Memory B cell (primary cell): ENCODE data around the gene CHD9.

ENCODE experiments used
- ATAC-seq: fragments of 150-1000 bp; cut with Tn5 transposase; 2 replicates; pipeline ENCODE4 v1.10.0; 2021; ENCODE audit warnings: low read depth, mild to moderate bottlenecking, moderate library complexity
- DNase-seq, 2 donors: peaks; one replicate each; pipeline ENCODE4 v3.0.0; 2022; ENCODE audit warnings: low spot score in 2 of 2
- H3K27ac Mint-ChIP-seq: one replicate; pipeline ENCODE4 v1.8.0; 2022; ENCODE audit warnings: mild to moderate bottlenecking, moderate library complexity, mixed read lengths
- H3K27me3 Mint-ChIP-seq: one replicate; pipeline ENCODE4 v1.8.0; 2022; ENCODE audit warnings: mixed read lengths
- H3K36me3 Mint-ChIP-seq: one replicate; pipeline ENCODE4 v1.8.0; 2022; ENCODE audit warnings: mild to moderate bottlenecking, mixed read lengths
- H3K4me1 Mint-ChIP-seq: one replicate; pipeline ENCODE4 v1.8.0; 2022; ENCODE audit warnings: mixed read lengths
- H3K4me3 Mint-ChIP-seq: one replicate; pipeline ENCODE4 v1.8.0; 2022; ENCODE audit warnings: mild to moderate bottlenecking, moderate library complexity, mixed read lengths
- H3K9me3 Mint-ChIP-seq: one replicate; pipeline ENCODE4 v1.8.0; 2022; ENCODE audit warnings: mixed read lengths

CHD9 gene

DNA sequence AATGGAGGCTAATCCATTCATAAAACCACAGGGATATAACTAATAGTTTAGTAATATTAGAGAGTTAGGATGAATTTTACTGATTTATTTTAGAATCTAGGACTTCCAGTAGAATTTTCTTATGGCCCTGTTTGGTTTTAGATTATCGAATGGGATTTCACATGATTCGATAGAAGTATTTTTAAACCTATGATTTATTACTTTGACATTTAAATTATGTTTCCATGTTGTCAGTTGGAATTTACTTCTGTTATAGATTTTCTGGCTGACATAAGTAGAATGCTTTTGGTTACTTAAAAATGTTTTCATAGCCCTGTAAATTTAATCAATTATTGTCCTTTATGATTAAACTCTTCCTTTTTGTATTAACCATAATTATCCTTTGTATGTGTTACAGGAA is 158.8 kb downstream of the CHD9 start:
- Mint-ChIP-seq H3K4me3 (no peak overlapping the region), H3K27me3 (no peaks in the 10 kb centered on the region), H3K36me3 (peaks cover 9% of the 10 kb centered on the region), H3K27ac (peak overlapping the region; percentile 15), H3K9me3 (no peaks in the 10 kb centered on the region), H3K4me1 (peaks cover 20% of the 10 kb centered on the region)
- ATAC-seq (no peak), DNase-seq (no peak)

DNA sequence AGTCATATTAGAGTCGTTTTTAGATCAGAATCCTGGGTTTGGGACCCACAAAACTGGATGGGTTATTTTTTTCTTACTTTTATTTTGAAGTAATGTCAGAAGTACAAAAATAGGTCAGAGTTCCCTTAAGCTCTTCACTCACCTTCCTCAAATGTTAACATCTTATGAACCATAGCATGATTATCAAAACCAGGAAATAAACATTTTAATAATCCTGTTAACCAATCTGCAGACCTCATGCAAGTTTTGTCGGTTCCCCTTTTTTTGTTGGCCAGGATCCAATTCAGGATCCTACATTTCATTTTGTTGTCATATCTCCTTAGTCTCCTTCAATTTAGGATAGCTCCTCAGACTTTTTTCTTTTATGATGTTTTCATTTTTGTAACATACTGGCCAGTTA is 162.0 kb downstream of the CHD9 start:
- Mint-ChIP-seq H3K27me3 (no peaks in the 10 kb centered on the region), H3K4me3 (no peak overlapping the region), H3K36me3 (peaks cover 6% of the 10 kb centered on the region), H3K4me1 (peaks cover 16% of the 10 kb centered on the region), H3K9me3 (no peaks in the 10 kb centered on the region), H3K27ac (no peak overlapping the region)
- DNase-seq, result no peak
- ATAC-seq, result peak; percentile 53

DNA sequence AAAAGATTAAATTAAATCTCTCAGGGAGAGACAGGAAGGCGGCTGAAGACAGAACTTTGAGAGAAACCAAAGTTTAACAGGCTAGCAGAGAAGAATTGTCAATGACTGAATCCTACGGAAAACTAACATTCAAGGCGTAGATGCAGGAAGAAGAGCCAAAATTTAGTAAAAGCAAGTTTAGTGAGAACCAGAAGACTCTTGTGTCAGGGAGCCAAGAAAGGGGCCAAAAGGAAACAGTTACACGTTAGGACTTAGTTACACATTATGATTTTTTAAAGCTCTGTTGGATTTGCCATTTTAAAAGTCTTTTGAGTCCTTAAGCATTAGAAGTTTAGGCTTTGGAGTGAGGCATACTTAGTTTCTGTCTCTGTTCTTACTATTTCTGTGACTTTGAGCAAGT is 164.6 kb downstream of the CHD9 start:
- no peaks in the 10 kb centered on the region for H3K27me3 Mint-ChIP-seq
- peaks cover 7% of the 10 kb centered on the region for H3K4me1 Mint-ChIP-seq
- ATAC-seq (no peak), DNase-seq (no peak)
- H3K27ac Mint-ChIP-seq, result no peak overlapping the region
- H3K4me3 Mint-ChIP-seq, result no peak overlapping the region
- no peaks in the 10 kb centered on the region for H3K9me3 Mint-ChIP-seq
- H3K36me3 Mint-ChIP-seq, result no peaks in the 10 kb centered on the region

DNA sequence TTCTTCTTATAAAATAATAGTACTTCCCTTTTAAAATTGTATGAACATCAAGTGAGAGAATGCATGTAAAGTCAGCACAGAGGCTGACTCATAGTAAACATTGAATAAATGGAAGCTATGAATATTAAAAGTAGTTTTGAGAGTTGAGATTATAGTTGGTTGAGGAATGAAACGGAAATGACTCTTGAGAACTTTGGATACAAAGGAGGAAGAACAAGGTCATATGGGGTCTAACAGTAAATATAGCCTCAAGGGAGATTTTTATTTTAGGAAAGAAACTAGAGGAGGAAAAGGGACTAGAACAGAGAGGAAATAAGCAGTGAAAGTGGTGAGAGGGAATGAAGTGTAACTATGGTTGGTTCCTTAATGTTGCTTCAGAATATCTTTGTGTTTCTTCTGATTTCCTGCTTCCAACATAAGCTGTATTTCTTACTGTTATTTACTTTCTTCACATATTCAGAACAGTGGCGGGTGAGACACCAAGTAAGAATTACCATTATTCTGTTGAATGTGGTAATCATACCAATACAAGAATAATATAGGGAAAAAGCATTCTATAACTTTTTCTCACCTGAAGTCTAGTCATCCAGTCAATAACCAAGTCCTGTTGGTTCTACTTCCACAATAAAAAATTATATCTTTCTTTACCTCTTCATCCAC is 165.1 kb downstream of the CHD9 start:
- DNase-seq (no peak), ATAC-seq (peak; percentile 34)
- H3K4me3 Mint-ChIP-seq, result no peak overlapping the region
- no peaks in the 10 kb centered on the region for H3K9me3 Mint-ChIP-seq
- no peak overlapping the region for H3K27ac Mint-ChIP-seq
- H3K36me3 Mint-ChIP-seq, result no peaks in the 10 kb centered on the region
- H3K27me3 Mint-ChIP-seq, result no peaks in the 10 kb centered on the region
- H3K4me1 Mint-ChIP-seq, result peaks cover 7% of the 10 kb centered on the region

DNA sequence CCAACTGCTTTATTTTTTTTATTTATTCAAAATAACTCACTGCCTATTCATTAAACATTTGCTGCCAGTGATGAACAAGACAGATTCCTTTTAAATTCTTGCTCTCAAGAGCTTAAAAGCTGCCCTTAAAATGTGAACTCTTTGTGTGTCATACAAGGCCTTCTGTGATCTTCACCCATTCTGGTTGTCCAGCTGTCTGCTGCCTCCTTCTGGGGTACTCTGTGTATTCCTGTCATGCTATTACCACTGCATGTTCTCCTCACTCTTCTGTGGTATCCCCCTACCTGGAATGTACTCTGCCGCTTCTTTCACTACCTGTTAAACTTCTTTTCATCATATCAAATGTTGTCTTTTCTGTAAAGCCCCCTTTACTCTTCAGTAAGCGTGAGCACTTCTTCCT is 165.8 kb downstream of the CHD9 start:
- Mint-ChIP-seq H3K36me3 (no peaks in the 10 kb centered on the region), H3K27me3 (no peaks in the 10 kb centered on the region), H3K4me1 (peaks cover 4% of the 10 kb centered on the region), H3K9me3 (no peaks in the 10 kb centered on the region), H3K27ac (no peak overlapping the region), H3K4me3 (no peak overlapping the region)
- ATAC-seq (peak; percentile 48), DNase-seq (no peak)

DNA sequence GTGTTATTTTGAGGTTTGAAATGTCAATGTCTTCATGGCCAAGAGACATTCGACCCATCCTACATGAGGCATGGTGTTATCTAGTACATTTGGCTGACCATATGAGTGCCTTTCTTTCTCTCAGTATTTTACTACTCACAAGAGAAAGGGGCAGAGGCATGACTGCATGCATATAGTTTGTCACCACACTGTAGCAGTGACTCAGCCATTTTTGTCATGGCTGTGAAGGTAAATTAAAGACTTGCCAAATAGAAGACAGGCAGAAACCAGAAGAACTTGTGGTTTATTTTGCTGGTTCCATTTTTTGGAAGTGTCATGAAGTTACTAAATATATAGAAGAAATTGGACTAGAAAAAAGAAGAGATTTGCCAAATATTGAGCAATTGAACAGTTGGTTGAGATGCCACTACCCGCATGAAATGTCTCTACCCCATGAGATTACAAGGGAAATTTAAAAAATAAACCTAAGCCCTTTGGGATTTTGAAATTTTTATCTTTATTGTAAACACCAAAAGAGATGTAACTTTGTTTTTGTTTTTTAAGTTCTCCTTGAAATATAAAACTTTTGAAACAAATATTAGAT is 170.3 kb downstream of the CHD9 start:
- no peak overlapping the region for H3K27ac Mint-ChIP-seq
- H3K4me1 Mint-ChIP-seq, result no peaks in the 10 kb centered on the region
- no peaks in the 10 kb centered on the region for H3K27me3 Mint-ChIP-seq
- peaks cover 12% of the 10 kb centered on the region for H3K36me3 Mint-ChIP-seq
- no peaks in the 10 kb centered on the region for H3K9me3 Mint-ChIP-seq
- no peak for ATAC-seq
- DNase-seq, result no peak
- no peak overlapping the region for H3K4me3 Mint-ChIP-seq

DNA sequence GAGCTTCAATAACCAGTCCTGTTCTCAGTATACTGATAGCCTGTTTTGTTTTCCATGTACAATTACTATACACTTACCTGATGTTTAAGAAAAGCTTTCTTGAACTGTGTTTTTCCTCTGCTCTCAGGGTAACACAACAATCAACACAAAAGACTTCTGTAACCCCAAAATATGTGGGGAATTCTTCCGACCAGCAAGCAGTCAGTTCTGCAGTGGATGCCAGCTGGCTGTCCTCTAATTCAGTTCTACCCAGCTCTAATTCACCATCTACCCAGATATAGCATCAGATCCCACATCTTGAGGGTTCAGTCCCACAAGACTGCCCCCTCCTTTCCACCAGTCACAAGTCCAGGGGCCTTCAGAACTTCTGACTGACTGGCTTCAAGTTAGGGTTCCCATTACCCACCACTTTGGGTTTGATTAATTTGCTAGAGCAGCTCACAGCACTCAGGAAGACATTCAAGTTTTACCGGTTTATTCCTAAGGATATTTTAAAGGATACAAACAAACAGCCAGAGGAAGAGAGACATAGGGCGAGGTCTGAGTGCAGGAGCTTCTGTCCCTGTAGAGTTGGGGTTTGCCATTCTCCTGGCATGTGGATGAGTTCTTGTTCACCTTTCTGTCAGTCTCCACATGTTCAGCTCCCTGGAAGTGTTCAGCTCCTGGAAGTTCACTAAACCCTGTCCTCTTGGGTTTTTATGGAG is 178.2 kb downstream of the CHD9 start:
- ATAC-seq (no peak), DNase-seq (no peak)
- H3K36me3 Mint-ChIP-seq, result peaks cover 50% of the 10 kb centered on the region
- no peak overlapping the region for H3K4me3 Mint-ChIP-seq
- peak overlapping the region; percentile 48 for H3K27ac Mint-ChIP-seq
- H3K27me3 Mint-ChIP-seq, result no peaks in the 10 kb centered on the region
- no peaks in the 10 kb centered on the region for H3K4me1 Mint-ChIP-seq
- H3K9me3 Mint-ChIP-seq, result no peaks in the 10 kb centered on the region

DNA sequence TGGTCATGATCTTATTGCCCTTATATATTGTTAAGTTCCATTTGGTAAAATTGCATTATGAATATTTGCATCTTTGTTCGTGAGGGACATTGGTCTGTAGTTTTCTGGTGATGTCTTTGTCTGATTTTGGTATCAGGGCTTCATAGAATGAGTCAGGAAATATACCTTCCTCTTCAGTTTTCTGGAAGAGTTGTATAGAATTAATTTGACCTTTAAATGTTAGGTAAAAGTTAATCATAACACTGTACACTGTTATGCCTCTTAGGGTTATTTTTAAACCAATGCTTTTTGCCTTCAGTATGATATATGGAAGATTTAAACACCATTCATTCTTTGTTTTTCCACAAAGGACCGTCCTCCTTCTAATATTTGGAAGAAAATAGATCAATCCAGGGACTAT is 180.0 kb downstream of the CHD9 start:
- Mint-ChIP-seq H3K27ac (no peak overlapping the region), H3K36me3 (peaks cover 49% of the 10 kb centered on the region), H3K9me3 (no peaks in the 10 kb centered on the region), H3K4me3 (no peak overlapping the region), H3K27me3 (no peaks in the 10 kb centered on the region), H3K4me1 (no peaks in the 10 kb centered on the region)
- no peak for DNase-seq
- ATAC-seq, result no peak

DNA sequence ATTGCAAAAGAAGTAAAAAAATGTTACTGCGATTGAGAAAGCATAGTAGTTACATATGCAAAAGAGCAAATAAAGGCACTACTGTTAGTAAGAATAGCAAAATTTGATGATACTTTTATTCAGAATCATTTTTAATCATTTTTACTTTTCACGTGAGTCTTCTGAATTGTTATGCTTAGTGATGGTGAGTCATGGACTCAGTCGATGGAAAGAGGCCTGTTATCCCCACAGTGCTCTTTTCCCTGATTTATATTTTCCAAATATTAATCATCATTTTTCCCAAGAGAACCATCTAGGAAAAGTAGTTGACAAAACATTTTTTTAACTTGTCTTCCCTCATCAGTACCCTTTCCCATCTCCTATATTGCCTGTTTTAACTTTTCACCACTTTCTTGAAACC is 181.1 kb downstream of the CHD9 start:
- H3K36me3 Mint-ChIP-seq, result peaks cover 43% of the 10 kb centered on the region
- H3K27ac Mint-ChIP-seq, result peak overlapping the region; percentile 11
- no peaks in the 10 kb centered on the region for H3K27me3 Mint-ChIP-seq
- no peak overlapping the region for H3K4me3 Mint-ChIP-seq
- DNase-seq (no peak), ATAC-seq (no peak)
- H3K4me1 Mint-ChIP-seq, result no peaks in the 10 kb centered on the region
- no peaks in the 10 kb centered on the region for H3K9me3 Mint-ChIP-seq

DNA sequence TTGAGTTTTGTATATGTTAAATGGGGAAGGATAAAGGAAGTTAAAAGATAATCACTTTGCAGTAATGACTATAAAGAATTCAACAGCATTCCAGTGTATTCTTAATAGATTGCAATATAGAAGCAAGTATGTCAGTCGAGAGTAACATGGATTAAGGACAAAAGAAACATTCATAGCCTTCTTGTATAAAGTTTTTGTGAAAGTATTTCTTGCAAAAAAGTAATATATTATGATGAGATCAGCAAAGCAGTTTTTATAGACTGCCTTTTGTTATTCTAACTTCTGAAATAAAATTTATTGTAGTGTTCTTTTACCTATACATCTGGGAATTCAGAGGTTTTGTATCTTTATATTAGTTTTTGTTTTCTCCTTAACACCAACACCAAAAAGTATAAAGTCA is 194.5 kb downstream of the CHD9 start:
- no peaks in the 10 kb centered on the region for H3K4me1 Mint-ChIP-seq
- no peaks in the 10 kb centered on the region for H3K9me3 Mint-ChIP-seq
- DNase-seq (no peak), ATAC-seq (no peak)
- no peak overlapping the region for H3K27ac Mint-ChIP-seq
- H3K27me3 Mint-ChIP-seq, result no peaks in the 10 kb centered on the region
- H3K4me3 Mint-ChIP-seq, result no peak overlapping the region
- H3K36me3 Mint-ChIP-seq, result peaks cover 35% of the 10 kb centered on the region

DNA sequence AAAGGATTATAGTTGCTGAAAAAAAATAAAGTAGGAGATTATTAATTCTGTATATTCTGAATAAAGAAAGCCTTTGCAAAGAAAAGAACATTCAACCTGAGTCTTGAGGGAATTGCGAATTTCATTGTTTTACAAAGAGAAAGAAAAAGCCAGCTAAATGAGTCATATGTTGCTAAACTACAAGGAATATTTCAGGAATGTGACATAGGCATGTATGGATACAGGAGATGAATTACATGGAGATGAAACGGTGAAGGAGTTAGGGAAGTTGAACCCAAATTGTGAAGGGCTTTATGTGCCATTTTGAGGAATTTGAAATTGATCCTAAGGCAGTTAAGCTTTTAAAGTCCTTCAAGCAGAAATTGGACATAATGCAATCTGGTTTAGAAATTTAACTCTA is 202.2 kb downstream of the CHD9 start:
- ATAC-seq (no peak), DNase-seq (no peak)
- no peak overlapping the region for H3K4me3 Mint-ChIP-seq
- H3K9me3 Mint-ChIP-seq, result no peaks in the 10 kb centered on the region
- H3K27me3 Mint-ChIP-seq, result no peaks in the 10 kb centered on the region
- H3K27ac Mint-ChIP-seq, result peak overlapping the region; percentile 69
- H3K4me1 Mint-ChIP-seq, result no peaks in the 10 kb centered on the region
- H3K36me3 Mint-ChIP-seq, result peaks cover 44% of the 10 kb centered on the region

DNA sequence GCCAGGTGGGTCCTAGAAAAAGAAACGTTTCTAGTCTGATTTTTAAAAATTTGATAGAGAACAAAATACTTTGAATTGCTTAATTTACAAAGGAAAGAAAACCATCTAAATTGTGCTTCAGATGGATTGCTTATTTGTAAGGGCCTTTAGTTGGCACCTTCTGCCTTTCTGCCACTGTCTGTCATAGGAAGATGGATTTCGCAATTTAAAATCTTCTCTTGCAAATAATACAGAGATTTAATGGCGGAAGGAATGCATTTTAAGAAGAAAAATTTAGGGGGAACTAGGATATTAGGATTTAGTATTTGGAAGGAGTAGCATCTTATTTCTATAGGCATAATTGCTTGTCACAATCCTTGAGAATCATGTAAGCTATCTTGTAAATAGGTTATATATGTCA is 204.0 kb downstream of the CHD9 start:
- DNase-seq, result no peak
- H3K27ac Mint-ChIP-seq, result no peak overlapping the region
- H3K4me3 Mint-ChIP-seq, result no peak overlapping the region
- peaks cover 39% of the 10 kb centered on the region for H3K36me3 Mint-ChIP-seq
- no peaks in the 10 kb centered on the region for H3K9me3 Mint-ChIP-seq
- ATAC-seq, result no peak
- H3K27me3 Mint-ChIP-seq, result no peaks in the 10 kb centered on the region
- no peaks in the 10 kb centered on the region for H3K4me1 Mint-ChIP-seq

DNA sequence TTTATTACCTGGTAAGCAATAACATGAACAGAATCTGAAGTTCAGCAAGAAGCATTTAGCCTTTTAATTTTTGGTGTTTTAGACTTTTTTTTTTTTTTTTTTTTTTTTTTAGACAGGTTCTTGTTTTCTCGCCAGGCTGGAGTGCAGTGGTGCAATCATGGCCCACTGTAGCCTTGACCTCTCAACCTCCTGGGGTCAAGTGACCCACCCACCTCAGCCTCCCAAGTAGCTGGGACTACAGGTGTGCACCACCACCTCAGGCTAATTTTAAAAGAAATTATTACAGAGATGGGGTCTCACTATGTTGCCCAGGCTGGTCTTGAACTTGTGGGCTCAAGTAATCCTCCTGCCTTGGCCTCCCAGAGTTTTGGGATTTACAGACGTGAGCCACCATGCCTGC is 206.5 kb downstream of the CHD9 start:
- Mint-ChIP-seq H3K4me1 (no peaks in the 10 kb centered on the region), H3K4me3 (no peak overlapping the region), H3K27me3 (no peaks in the 10 kb centered on the region), H3K27ac (no peak overlapping the region), H3K9me3 (no peaks in the 10 kb centered on the region), H3K36me3 (peaks cover 40% of the 10 kb centered on the region)
- DNase-seq (no peak), ATAC-seq (no peak)

DNA sequence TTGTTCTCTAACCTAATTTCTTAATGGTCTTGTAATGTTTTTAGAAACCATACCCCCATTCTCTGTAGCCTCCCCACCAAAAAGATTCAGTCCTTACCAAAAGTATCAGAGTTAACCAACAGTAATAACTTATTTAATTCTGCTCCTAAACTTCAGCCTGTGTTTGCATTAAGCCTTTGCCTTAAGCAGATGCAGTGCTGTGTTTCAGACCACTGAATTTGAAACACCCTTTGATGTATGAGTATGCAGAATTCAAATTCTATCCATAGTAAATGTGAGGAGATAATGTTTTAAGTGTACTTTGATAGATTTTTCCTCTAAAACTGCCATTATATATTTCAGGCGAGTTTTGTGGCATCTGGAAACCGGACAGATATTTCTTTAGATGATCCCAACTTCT is 207.9 kb downstream of the CHD9 start:
- no peak for ATAC-seq
- H3K36me3 Mint-ChIP-seq, result peaks cover 30% of the 10 kb centered on the region
- no peak for DNase-seq
- H3K9me3 Mint-ChIP-seq, result no peaks in the 10 kb centered on the region
- H3K27me3 Mint-ChIP-seq, result no peaks in the 10 kb centered on the region
- H3K27ac Mint-ChIP-seq, result no peak overlapping the region
- no peak overlapping the region for H3K4me3 Mint-ChIP-seq
- H3K4me1 Mint-ChIP-seq, result no peaks in the 10 kb centered on the region

DNA sequence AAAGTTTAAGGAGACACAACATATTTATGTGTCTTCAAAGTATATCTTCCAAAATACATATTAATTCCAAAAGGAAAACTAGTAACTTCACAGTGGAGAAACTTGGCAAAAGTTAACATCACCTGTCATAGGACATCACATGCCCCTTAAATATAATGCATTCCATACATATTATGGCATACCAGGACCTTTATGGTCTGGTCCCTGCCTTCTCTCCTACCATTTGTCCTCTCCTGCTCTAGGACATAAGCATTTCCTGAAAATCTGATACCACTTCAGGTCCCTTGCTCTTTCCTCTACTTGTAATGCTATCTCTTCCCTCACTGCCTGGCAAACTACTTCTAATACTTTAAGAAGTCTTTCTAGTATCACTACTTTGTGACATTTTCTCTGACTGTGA is 211.4 kb downstream of the CHD9 start:
- H3K9me3 Mint-ChIP-seq, result no peaks in the 10 kb centered on the region
- H3K27me3 Mint-ChIP-seq, result no peaks in the 10 kb centered on the region
- ATAC-seq, result no peak
- peaks cover 18% of the 10 kb centered on the region for H3K36me3 Mint-ChIP-seq
- H3K27ac Mint-ChIP-seq, result no peak overlapping the region
- no peaks in the 10 kb centered on the region for H3K4me1 Mint-ChIP-seq
- DNase-seq, result no peak
- no peak overlapping the region for H3K4me3 Mint-ChIP-seq
